ENCODE results near the gene TMEM167A. TPM values are rescaled to one million over a fixed set of nuclear protein-coding genes. Genes with fewer than 3 reads are reported as not detected.

The TMEM167A gene
- total and polyA plus RNA-seq, 2 of the 4 experiments (the other 2 are of a cell fraction): 34.6 to 45.1 TPM

DNA sequence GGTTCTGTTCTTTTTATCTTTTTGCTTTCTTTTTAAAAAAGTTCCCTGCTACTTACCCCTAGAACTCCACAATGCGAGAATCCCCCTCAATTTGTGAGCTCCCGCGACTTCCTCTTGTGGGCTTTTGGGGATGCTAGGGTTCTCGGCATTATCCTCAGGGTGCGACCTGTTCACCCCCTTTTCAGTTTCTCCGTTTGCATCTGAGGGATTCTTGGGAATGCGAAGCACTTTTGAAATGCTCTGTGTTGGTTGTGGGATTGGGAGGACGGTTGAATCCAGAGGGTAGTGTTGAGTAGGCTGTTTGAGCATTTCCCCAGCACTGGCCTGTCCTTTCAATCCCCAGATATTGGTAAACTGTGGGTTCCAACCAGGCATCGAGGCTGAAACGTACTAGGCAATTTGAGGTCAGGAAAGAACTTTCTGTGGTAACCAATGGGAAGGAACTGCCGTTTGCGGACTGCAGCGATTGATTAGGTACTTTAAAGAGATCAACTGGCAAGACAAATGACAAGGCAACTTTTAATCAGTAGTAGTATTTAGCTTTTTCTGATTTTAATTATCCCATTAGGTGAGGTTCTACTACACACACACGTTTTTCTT lies 568 bp upstream of the TMEM167A start:
- peak; percentile 31 for DNase-seq
- peak overlapping the region; percentile 92 for H4K5ac ChIP-seq (ENCODE audit: low read depth, low read length)
- H4K20me1 ChIP-seq (ENCODE audit: insufficient read depth, low read length): peaks cover 14% of the 10 kb centered on the region
- ChIA-PET CTCF (interaction anchor here (0.6 to 1.4 kb wide), 2 partner anchors 166 to 323 kb away, joined by 3 read pairs; no protein-coding TSS in a partner anchor), POLR2A (ENCODE audit: unreplicated experiment) (interaction anchor here (0.6 kb wide), 1 partner anchor 758 kb away, joined by 6 read pairs; no protein-coding TSS in a partner anchor)
- H2BK5ac ChIP-seq (ENCODE audit: low read depth, low read length, poor library complexity, severe bottlenecking): peak overlapping the region; percentile 56
- intact Hi-C loops (cut with micrococcal nuclease): loop anchor here (1.0 to 5.0 kb wide), 6 partner anchors 230 to 725 kb away; no protein-coding TSS in a partner anchor
- H3K4me1 ChIP-seq (ENCODE audit: control insufficient read depth, insufficient read depth, low read length): peaks cover 3% of the 10 kb centered on the region; the same call in 1 of the 2 replicates
- peak overlapping the region; percentile 90 for H3K9ac ChIP-seq (ENCODE audit: low read depth, low read length)
- BruUV-seq (replicated peaks): TSS peak; percentile 90
- no peaks in the 10 kb centered on the region for H3K9me1 ChIP-seq (ENCODE audit: insufficient read depth, low read length)
- H4K8ac ChIP-seq (ENCODE audit: low read depth in 2 of 2, low read length in 2 of 2): peak overlapping the region; percentile 96 to 100
- ATAC-seq (ENCODE audit: low read depth): peak; percentile 25
- H2BK20ac ChIP-seq (ENCODE audit: low read depth, low read length): peak overlapping the region; percentile 5; the same call in 1 of the 2 replicates
- H3K27ac ChIP-seq (ENCODE audit: insufficient read depth, low read length): peak overlapping the region; percentile 83
- H3K18ac ChIP-seq (ENCODE audit: low read depth, low read length): peak overlapping the region; percentile 10
- dilution Hi-C loops (cut with HindIII; ENCODE audit: low sequenced_read_pairs, unreplicated experiment): no loop called here
- H3K4ac ChIP-seq (ENCODE audit: low read depth, low read length): peak overlapping the region; percentile 87
- H3K4me2 ChIP-seq (ENCODE audit: low read depth, low read length): peak overlapping the region; percentile 87
- H2AFZ ChIP-seq (replicated peaks; ENCODE audit: low read length, poor library complexity): peak overlapping the region; percentile 90
- peak overlapping the region; percentile 64; the same call in 1 of the 3 replicates for H2BK15ac ChIP-seq (ENCODE audit: low read depth, low read length)
- peak overlapping the region; percentile 91 for H4K91ac ChIP-seq (ENCODE audit: insufficient read depth, low read depth, low read length)
- no peak for TF ChIP-seq RCOR1 (IDR thresholded peaks at IDR 0.05; ENCODE audit: insufficient replicate concordance, low read length)
- TF ChIP-seq, protein P1, sequence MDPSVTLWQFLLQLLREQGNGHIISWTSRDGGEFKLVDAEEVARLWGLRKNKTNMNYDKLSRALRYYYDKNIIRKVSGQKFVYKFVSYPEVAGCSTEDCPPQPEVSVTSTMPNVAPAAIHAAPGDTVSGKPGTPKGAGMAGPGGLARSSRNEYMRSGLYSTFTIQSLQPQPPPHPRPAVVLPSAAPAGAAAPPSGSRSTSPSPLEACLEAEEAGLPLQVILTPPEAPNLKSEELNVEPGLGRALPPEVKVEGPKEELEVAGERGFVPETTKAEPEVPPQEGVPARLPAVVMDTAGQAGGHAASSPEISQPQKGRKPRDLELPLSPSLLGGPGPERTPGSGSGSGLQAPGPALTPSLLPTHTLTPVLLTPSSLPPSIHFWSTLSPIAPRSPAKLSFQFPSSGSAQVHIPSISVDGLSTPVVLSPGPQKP (IDR thresholded peaks at IDR 0.05; ENCODE audit: borderline replicate concordance, low read depth, low read length): no peak
- no peak for TF ChIP-seq MAZ (IDR thresholded peaks at IDR 0.05; ENCODE audit: borderline replicate concordance, low read depth, low read length)
- TF ChIP-seq SMC3 (IDR thresholded peaks at IDR 0.05; ENCODE audit: low read depth, low read length): no peak
- no peak for TF ChIP-seq NFE2L2 (IDR thresholded peaks at IDR 0.05; ENCODE audit: low read depth, low read length)
- no peak for TF ChIP-seq CEBPB (IDR thresholded peaks at IDR 0.05; ENCODE audit: low read depth, low read length)
- no peak for TF ChIP-seq CHD1 (IDR thresholded peaks at IDR 0.05; ENCODE audit: low read depth, low read length)
- TF ChIP-seq, protein P2, sequence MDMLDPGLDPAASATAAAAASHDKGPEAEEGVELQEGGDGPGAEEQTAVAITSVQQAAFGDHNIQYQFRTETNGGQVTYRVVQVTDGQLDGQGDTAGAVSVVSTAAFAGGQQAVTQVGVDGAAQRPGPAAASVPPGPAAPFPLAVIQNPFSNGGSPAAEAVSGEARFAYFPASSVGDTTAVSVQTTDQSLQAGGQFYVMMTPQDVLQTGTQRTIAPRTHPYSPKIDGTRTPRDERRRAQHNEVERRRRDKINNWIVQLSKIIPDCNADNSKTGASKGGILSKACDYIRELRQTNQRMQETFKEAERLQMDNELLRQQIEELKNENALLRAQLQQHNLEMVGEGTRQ (IDR thresholded peaks at IDR 0.05; ENCODE audit: low read depth, low read length): no peak
- TF ChIP-seq MXI1 (IDR thresholded peaks at IDR 0.05; ENCODE audit: borderline replicate concordance, low read depth, low read length): no peak
- TF ChIP-seq BHLHE40 (IDR thresholded peaks at IDR 0.05; ENCODE audit: low read depth, low read length): no peak
- TF ChIP-seq, protein P3, sequence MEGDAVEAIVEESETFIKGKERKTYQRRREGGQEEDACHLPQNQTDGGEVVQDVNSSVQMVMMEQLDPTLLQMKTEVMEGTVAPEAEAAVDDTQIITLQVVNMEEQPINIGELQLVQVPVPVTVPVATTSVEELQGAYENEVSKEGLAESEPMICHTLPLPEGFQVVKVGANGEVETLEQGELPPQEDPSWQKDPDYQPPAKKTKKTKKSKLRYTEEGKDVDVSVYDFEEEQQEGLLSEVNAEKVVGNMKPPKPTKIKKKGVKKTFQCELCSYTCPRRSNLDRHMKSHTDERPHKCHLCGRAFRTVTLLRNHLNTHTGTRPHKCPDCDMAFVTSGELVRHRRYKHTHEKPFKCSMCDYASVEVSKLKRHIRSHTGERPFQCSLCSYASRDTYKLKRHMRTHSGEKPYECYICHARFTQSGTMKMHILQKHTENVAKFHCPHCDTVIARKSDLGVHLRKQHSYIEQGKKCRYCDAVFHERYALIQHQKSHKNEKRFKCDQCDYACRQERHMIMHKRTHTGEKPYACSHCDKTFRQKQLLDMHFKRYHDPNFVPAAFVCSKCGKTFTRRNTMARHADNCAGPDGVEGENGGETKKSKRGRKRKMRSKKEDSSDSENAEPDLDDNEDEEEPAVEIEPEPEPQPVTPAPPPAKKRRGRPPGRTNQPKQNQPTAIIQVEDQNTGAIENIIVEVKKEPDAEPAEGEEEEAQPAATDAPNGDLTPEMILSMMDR (conservative IDR thresholded peaks at IDR 0.05; ENCODE audit: low read depth, low read length): no peak
- TF ChIP-seq FOS (IDR thresholded peaks at IDR 0.05; ENCODE audit: low read depth, low read length): no peak
- in situ Hi-C loops (cut with MboI; ENCODE audit: low sequenced_read_pairs): loop anchor here (25.0 kb wide), 1 partner anchor 485 kb away; no protein-coding TSS in a partner anchor
- H3K4me3 ChIP-seq (ENCODE audit: insufficient read depth, low read depth, low read length): peak overlapping the region; percentile 79
- H2AK9ac ChIP-seq (replicated peaks; ENCODE audit: low read depth, low read length, poor library complexity): peak overlapping the region; percentile 78
- H3K23ac ChIP-seq (ENCODE audit: low read depth, low read length): peak overlapping the region; percentile 52
- peak overlapping the region; percentile 95 for H3K14ac ChIP-seq (replicated peaks; ENCODE audit: low read depth, low read length)
- no peaks in the 10 kb centered on the region for H3K27me3 ChIP-seq (ENCODE audit: control insufficient read depth, insufficient read depth, low read length)
- 0% methylated on average over 4 of the region's 14 CpGs; no CpG with 5 or more reads in 1 of the 2 experiments for WGBS, 2 experiments (ENCODE audit: extremely low coverage in 2 of 2, insufficient read length in 1 of 2)
- H2AK5ac ChIP-seq (ENCODE audit: low read depth, low read length): peak overlapping the region; percentile 6; the same call in 1 of the 2 replicates
- H3K79me1 ChIP-seq (ENCODE audit: low read depth in 1 of 2, low read length in 2 of 2): peaks cover 4 to 40% of the 10 kb centered on the region in 2 experiments; a peak in 3 of 4 replicates
- no peaks in the 10 kb centered on the region for H3K9me3 ChIP-seq (ENCODE audit: control insufficient read depth, insufficient read depth, low read length)
- no peaks in the 10 kb centered on the region for H3K36me3 ChIP-seq (ENCODE audit: control insufficient read depth, insufficient read depth, low read length)
- H3K56ac ChIP-seq (ENCODE audit: extremely low read depth, insufficient read depth, low read length): peak overlapping the region; percentile 95
- peak overlapping the region; percentile 57 for H2BK120ac ChIP-seq (ENCODE audit: low read depth, low read length)

Data from IMR-90 (cell line).